GM21367 (cell line): ENCODE measurements around the gene PBXIP1.

Experiments
- ATAC-seq: cut with Tn5 transposase; IDR thresholded peaks from one replicate; pipeline ENCODE4 v1.9.1; 2021; ENCODE audit not compliant: unreplicated experiment

The PBXIP1 gene

GRCh38 chr1:154901591-154901990, 54.3 kb downstream of the PBXIP1 start:
- ATAC-seq, result no peak

- no peak for ATAC-seq
These were observed 56.9 kb downstream of the PBXIP1 start for GRCh38 chr1:154899041-154899440.

DNA sequence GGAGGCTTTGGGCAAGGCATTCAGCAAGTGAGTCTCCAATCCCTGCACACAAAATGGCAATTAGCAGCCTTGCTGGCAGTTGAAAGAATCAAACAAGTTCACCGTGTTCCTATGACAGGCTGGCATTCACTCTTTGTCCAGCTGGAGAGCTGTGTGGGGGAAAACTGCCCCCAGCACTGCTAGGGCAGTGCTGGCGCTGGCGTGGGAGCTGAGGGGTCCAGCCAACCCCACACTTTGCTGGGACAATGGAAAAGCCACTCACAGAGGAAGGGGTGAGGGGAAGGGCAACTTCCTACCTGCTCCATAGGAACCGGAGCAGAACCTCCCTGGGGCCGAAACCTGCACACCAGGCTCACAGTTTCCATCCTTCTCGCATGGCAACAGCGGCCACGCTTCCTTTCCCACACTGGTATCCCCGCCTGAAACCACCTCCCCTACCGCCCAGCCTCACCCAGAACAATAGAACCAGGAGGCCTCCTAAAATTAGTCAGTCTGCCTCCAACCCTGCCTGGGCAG, 59.1 kb downstream of the PBXIP1 start:
- no peak for ATAC-seq

DNA sequence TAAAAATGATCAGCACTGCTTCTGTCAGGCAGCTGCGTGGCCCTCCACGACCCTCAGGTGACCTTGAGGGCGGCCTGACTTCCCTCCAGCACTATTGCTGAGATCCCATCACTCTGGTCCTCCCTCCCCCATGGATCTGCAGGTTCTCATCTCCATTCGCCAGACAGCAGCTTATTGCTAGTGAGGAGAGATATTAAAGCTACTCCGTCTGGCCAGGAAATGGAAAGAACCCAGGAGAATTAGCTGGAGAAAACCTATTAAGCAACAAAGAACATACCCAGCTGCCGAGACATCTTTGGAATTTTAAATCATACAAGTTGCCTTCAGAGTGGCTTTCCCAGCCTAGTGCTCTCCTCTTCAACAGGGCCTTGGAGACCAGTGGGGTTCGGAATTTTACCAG, 60.1 kb downstream of the PBXIP1 start:
- no peak for ATAC-seq
